ENCODE measurements around the gene ERGIC3. TPM values are rescaled to one million over a fixed set of nuclear protein-coding genes. Genes with fewer than 3 reads are reported as not detected.

ERGIC3 gene
- total and polyA plus RNA-seq, 2 of the 13 experiments (the other 11 are each of a cell fraction or from before 2014, with no cell fraction given): 407 to 670 TPM

DNA sequence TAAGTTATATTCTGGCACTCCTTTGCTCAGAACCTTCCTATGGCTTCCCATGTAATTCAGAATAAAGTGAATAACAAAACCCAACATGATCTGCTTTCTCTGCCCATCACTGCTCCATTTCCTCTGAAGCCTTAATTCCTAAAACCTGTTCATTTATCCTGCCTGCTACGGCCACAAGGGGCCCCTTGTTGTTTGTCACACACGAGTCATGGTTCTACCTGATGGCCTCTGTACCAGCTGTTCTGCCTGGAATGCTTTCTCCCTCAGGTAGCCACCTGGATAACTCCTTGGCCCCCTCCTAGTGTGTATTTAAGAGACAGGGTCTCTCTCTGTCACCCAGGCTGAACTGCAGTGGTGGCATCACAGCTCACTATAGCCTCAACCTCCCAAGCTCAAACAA, 26.8 kb downstream of the ERGIC3 start (continued):
- no peak for TF ChIP-seq MTF2 (CRISPR knock-in tag; IDR thresholded peaks at IDR 0.05; ENCODE audit: borderline replicate concordance)
- no peak for TF ChIP-seq ZNF30 (CRISPR knock-in tag; IDR thresholded peaks at IDR 0.05)
- TF ChIP-seq, protein P1, sequence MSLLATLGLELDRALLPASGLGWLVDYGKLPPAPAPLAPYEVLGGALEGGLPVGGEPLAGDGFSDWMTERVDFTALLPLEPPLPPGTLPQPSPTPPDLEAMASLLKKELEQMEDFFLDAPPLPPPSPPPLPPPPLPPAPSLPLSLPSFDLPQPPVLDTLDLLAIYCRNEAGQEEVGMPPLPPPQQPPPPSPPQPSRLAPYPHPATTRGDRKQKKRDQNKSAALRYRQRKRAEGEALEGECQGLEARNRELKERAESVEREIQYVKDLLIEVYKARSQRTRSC (CRISPR knock-in tag; IDR thresholded peaks at IDR 0.05; ENCODE audit: low read depth): no peak
- no peak for TF ChIP-seq ZNF33A (CRISPR knock-in tag; IDR thresholded peaks at IDR 0.05; ENCODE audit: borderline replicate concordance)
- TF ChIP-seq, protein P2, sequence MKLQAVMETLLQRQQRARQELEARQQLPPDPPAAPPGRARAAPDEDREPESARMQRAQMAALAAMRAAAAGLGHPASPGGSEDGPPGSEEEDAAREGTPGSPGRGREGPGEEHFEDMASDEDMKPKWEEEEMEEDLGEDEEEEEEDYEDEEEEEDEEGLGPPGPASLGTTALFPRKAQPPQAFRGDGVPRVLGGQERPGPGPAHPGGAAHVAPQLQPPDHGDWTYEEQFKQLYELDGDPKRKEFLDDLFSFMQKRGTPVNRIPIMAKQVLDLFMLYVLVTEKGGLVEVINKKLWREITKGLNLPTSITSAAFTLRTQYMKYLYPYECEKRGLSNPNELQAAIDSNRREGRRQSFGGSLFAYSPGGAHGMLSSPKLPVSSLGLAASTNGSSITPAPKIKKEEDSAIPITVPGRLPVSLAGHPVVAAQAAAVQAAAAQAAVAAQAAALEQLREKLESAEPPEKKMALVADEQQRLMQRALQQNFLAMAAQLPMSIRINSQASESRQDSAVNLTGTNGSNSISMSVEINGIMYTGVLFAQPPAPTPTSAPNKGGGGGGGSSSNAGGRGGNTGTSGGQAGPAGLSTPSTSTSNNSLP (IDR thresholded peaks at IDR 0.05; ENCODE audit: low read depth, low read length): no peak
- no peak for TF ChIP-seq ZNF282 (IDR thresholded peaks at IDR 0.05; ENCODE audit: partially characterized antibody)
- 0 out of 2 replicates have a peak, but pooled peaks have one; percentile 48 for TF ChIP-seq ZBTB21 (CRISPR knock-in tag; IDR thresholded peaks at IDR 0.05)
- TF ChIP-seq IKZF4 (CRISPR knock-in tag; IDR thresholded peaks at IDR 0.05; ENCODE audit: borderline replicate concordance, low read depth, not compliant biosample characterization): no peak
- no peak for TF ChIP-seq KLF15 (CRISPR knock-in tag; IDR thresholded peaks at IDR 0.05; ENCODE audit: borderline replicate concordance)
- TF ChIP-seq SP2 (CRISPR knock-in tag; IDR thresholded peaks at IDR 0.05): no peak
- TF ChIP-seq, protein P3, sequence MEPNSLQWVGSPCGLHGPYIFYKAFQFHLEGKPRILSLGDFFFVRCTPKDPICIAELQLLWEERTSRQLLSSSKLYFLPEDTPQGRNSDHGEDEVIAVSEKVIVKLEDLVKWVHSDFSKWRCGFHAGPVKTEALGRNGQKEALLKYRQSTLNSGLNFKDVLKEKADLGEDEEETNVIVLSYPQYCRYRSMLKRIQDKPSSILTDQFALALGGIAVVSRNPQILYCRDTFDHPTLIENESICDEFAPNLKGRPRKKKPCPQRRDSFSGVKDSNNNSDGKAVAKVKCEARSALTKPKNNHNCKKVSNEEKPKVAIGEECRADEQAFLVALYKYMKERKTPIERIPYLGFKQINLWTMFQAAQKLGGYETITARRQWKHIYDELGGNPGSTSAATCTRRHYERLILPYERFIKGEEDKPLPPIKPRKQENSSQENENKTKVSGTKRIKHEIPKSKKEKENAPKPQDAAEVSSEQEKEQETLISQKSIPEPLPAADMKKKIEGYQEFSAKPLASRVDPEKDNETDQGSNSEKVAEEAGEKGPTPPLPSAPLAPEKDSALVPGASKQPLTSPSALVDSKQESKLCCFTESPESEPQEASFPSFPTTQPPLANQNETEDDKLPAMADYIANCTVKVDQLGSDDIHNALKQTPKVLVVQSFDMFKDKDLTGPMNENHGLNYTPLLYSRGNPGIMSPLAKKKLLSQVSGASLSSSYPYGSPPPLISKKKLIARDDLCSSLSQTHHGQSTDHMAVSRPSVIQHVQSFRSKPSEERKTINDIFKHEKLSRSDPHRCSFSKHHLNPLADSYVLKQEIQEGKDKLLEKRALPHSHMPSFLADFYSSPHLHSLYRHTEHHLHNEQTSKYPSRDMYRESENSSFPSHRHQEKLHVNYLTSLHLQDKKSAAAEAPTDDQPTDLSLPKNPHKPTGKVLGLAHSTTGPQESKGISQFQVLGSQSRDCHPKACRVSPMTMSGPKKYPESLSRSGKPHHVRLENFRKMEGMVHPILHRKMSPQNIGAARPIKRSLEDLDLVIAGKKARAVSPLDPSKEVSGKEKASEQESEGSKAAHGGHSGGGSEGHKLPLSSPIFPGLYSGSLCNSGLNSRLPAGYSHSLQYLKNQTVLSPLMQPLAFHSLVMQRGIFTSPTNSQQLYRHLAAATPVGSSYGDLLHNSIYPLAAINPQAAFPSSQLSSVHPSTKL (CRISPR knock-in tag; IDR thresholded peaks at IDR 0.05): 0 out of 2 replicates have a peak, but pooled peaks have one; percentile 14
- TF ChIP-seq, protein P4, sequence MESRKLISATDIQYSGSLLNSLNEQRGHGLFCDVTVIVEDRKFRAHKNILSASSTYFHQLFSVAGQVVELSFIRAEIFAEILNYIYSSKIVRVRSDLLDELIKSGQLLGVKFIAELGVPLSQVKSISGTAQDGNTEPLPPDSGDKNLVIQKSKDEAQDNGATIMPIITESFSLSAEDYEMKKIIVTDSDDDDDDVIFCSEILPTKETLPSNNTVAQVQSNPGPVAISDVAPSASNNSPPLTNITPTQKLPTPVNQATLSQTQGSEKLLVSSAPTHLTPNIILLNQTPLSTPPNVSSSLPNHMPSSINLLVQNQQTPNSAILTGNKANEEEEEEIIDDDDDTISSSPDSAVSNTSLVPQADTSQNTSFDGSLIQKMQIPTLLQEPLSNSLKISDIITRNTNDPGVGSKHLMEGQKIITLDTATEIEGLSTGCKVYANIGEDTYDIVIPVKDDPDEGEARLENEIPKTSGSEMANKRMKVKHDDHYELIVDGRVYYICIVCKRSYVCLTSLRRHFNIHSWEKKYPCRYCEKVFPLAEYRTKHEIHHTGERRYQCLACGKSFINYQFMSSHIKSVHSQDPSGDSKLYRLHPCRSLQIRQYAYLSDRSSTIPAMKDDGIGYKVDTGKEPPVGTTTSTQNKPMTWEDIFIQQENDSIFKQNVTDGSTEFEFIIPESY (CRISPR knock-in tag; IDR thresholded peaks at IDR 0.05): no peak
- no peak for TF ChIP-seq ZNF256 (CRISPR knock-in tag; conservative IDR thresholded peaks at IDR 0.05)
- TF ChIP-seq TAF1 (CRISPR knock-in tag; IDR thresholded peaks at IDR 0.05): no peak
- peak; percentile 20; the same call in 1 of the 2 replicates for TF ChIP-seq FOSL2 (CRISPR knock-in tag; IDR thresholded peaks at IDR 0.05)
- no peak for TF ChIP-seq YEATS4 (CRISPR knock-in tag; IDR thresholded peaks at IDR 0.05; ENCODE audit: borderline replicate concordance)
- TF ChIP-seq, protein P5, sequence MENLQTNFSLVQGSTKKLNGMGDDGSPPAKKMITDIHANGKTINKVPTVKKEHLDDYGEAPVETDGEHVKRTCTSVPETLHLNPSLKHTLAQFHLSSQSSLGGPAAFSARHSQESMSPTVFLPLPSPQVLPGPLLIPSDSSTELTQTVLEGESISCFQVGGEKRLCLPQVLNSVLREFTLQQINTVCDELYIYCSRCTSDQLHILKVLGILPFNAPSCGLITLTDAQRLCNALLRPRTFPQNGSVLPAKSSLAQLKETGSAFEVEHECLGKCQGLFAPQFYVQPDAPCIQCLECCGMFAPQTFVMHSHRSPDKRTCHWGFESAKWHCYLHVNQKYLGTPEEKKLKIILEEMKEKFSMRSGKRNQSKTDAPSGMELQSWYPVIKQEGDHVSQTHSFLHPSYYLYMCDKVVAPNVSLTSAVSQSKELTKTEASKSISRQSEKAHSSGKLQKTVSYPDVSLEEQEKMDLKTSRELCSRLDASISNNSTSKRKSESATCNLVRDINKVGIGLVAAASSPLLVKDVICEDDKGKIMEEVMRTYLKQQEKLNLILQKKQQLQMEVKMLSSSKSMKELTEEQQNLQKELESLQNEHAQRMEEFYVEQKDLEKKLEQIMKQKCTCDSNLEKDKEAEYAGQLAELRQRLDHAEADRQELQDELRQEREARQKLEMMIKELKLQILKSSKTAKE (CRISPR knock-in tag; IDR thresholded peaks at IDR 0.05; ENCODE audit: borderline replicate concordance): no peak
- TF ChIP-seq KMT2B (CRISPR knock-in tag; IDR thresholded peaks at IDR 0.05): no peak
- no peak for TF ChIP-seq ZNF749 (CRISPR knock-in tag; IDR thresholded peaks at IDR 0.05; ENCODE audit: borderline replicate concordance)
